Calu3 (cell line): ENCODE data around the gene CPEB4. TPM values are rescaled to one million over a fixed set of nuclear protein-coding genes. Genes with fewer than 3 reads are reported as not detected.

Experiments used
- BruUV-seq: library from RNA; stranded (reverse); fragments of 400-500 nt; replicated peaks from 2 replicates; lab custom pipeline; 2021; lab: Mats Ljungman, UMichigan
- CTCF ChIA-PET: fragments of 300-600 bp; sonication (Branson Sonifier 250); formaldehyde crosslinking; loops from one replicate; lab custom pipeline; 2022; ENCODE audit warnings: antibody characterized with exemption; lab: Charles Lee
- DNase-seq: peaks from one replicate; pipeline ENCODE4 v3.0.0; 2022
- H3K27ac Mint-ChIP-seq: one replicate; pipeline ENCODE4 v1.8.0; 2022; ENCODE audit warnings: mixed read lengths; ENCODE audit not compliant: unreplicated experiment
- H3K27me3 Mint-ChIP-seq: one replicate; pipeline ENCODE4 v1.8.0; 2022; ENCODE audit warnings: mixed read lengths; ENCODE audit not compliant: unreplicated experiment
- H3K36me3 Mint-ChIP-seq: one replicate; pipeline ENCODE4 v1.8.0; 2022; ENCODE audit warnings: mild to moderate bottlenecking, moderate library complexity, mixed read lengths; ENCODE audit not compliant: insufficient read depth, unreplicated experiment
- H3K4me1 Mint-ChIP-seq: one replicate; pipeline ENCODE4 v1.8.0; 2022; ENCODE audit warnings: mild to moderate bottlenecking, low read depth, mixed read lengths; ENCODE audit not compliant: unreplicated experiment
- H3K4me3 Mint-ChIP-seq: one replicate; pipeline ENCODE4 v1.8.0; 2022; ENCODE audit warnings: mild to moderate bottlenecking, low read depth, moderate library complexity, mixed read lengths; ENCODE audit not compliant: unreplicated experiment
- H3K9me3 Mint-ChIP-seq: one replicate; pipeline ENCODE4 v1.8.0; 2022; ENCODE audit warnings: low read depth, mixed read lengths; ENCODE audit not compliant: unreplicated experiment
- intact Hi-C: fragments of 100-400 bp; cut with micrococcal nuclease; formaldehyde crosslinking; loops from one replicate; pipeline ENCODE4 v1.10.0; 2022; ENCODE audit not compliant: unreplicated experiment
- total RNA-seq: library from RNA; stranded (reverse); gene quantifications from 2 replicates; pipeline ENCODE4 v1.2.3, GENCODE V29; 2022
- TF ChIP-seq, protein P1 (sequence below): fragments of 200-600 bp; IDR thresholded peaks from one replicate; pipeline ENCODE4 v1.8.0; 2022; ENCODE audit warnings: antibody characterized with exemption; ENCODE audit not compliant: unreplicated experiment

Gene CPEB4
- total RNA-seq, 1 experiment from 2014 or later, result 30.8 TPM

DNA sequence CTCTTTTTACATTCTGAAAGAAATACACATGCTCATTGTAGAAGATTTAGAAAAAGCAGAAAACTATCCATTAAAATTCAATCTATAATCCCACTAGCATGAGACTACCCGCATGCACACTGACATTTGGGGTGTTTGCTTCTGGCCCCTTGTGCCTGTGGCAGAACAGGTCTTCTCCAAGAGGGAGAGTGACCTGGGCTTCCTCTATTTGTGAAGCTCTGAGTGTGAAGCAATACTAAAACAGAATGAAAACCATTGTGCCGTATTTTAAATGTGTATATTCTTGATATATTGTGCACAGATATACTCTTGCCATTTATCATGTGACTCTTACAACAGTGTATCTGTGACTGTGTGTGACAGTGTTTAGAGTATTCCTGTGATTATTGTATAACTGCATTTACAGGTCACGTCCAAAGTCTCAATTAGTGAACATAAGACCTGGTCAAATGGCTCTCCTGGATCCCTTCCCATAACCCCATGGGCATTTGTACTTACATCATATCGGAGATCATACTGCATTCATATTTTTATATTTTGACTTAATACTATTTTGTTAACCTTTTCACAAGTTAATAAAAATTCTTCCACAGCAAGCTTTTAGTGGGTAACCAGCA lies 14.7 kb upstream of the CPEB4 start:
- intact Hi-C loops, result no loop called here
- TF ChIP-seq, protein P1, sequence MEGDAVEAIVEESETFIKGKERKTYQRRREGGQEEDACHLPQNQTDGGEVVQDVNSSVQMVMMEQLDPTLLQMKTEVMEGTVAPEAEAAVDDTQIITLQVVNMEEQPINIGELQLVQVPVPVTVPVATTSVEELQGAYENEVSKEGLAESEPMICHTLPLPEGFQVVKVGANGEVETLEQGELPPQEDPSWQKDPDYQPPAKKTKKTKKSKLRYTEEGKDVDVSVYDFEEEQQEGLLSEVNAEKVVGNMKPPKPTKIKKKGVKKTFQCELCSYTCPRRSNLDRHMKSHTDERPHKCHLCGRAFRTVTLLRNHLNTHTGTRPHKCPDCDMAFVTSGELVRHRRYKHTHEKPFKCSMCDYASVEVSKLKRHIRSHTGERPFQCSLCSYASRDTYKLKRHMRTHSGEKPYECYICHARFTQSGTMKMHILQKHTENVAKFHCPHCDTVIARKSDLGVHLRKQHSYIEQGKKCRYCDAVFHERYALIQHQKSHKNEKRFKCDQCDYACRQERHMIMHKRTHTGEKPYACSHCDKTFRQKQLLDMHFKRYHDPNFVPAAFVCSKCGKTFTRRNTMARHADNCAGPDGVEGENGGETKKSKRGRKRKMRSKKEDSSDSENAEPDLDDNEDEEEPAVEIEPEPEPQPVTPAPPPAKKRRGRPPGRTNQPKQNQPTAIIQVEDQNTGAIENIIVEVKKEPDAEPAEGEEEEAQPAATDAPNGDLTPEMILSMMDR, result no peak
- Mint-ChIP-seq H3K4me3 (no peak overlapping the region), H3K27ac (no peak overlapping the region), H3K27me3 (no peaks in the 10 kb centered on the region), H3K9me3 (no peaks in the 10 kb centered on the region), H3K4me1 (peaks cover 10% of the 10 kb centered on the region), H3K36me3 (no peaks in the 10 kb centered on the region)
- CTCF ChIA-PET, result interaction anchor here (0.6 kb wide), 1 partner anchor 1933 kb away, joined by 4 read pairs; no protein-coding TSS in a partner anchor
- no peak for DNase-seq
- no TSS peak for BruUV-seq

DNA sequence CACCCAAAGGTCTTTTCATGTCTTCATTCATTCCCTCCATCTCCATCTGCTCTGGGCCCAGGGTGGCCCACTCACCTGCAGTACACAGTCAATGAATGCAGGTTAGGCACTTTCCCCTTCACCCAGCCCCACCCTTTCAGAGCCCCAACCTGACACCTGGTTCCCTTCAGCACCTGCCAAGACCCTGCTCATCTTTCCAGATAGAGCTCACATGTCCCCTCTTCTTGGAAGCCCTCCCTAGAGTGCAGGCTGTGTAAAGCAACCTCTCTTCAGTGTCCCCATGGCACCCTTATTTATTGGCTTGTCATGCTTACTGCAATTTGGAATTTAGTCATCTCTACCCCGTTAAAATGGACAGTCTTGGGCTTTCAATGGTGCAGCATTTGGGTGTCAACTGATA lies 13.0 kb upstream of the CPEB4 start:
- Mint-ChIP-seq H3K36me3 (no peaks in the 10 kb centered on the region), H3K4me1 (no peaks in the 10 kb centered on the region)
- CTCF ChIA-PET, result no interaction called here

DNA sequence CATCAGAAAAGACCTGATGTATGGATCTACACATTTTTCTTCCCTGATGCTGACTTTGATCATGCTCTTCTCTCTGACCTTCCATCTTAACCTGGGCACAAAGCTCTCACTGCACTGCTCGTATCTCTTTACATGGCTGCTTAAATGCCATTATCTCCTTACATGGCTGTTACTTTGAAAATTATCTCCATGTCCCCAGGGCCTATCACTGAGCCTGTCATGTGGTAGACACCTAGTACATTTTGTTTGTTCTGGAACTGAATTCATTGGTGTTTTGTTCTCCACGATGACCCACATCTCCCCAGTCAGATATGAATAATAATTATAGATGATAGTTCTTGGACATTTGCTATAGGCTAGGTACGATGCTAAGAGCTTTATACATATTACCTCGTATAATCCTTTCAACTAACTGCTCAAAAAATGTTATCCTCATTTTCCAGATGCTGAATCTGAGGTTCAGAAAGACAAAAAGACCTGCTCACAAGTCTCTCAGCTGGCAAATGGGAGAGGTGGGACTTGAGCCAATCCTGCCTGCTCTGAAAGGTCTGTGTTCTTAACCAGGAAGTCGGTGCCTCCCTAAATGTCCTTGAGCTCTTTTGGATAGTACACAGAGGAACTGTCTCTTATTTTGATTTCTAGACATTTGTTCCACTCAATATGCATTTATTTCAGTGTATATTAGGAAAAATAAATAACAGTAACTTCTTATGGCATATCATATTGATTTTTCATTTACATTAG lies 9.8 kb upstream of the CPEB4 start:
- DNase-seq, result no peak
- Mint-ChIP-seq H3K36me3 (no peaks in the 10 kb centered on the region), H3K9me3 (peaks cover 3% of the 10 kb centered on the region), H3K4me3 (no peak overlapping the region), H3K4me1 (no peaks in the 10 kb centered on the region), H3K27ac (no peak overlapping the region), H3K27me3 (no peaks in the 10 kb centered on the region)
- BruUV-seq, result no TSS peak
- intact Hi-C loops, result no loop called here
- TF ChIP-seq, protein P1, result no peak
- CTCF ChIA-PET, result interaction anchor here (1.5 kb wide), 1 partner anchor 10 kb away, joined by 6 read pairs; no protein-coding TSS in a partner anchor

More for the DNA sequence above, 13.0 kb upstream of the CPEB4 start:
- no peak for DNase-seq
- intact Hi-C loops, result no loop called here
- no peak overlapping the region for H3K27ac Mint-ChIP-seq
- H3K9me3 Mint-ChIP-seq, result no peaks in the 10 kb centered on the region
- H3K27me3 Mint-ChIP-seq, result no peaks in the 10 kb centered on the region
- TF ChIP-seq, protein P1, result no peak
- BruUV-seq, result no TSS peak
- H3K4me3 Mint-ChIP-seq, result no peak overlapping the region

DNA sequence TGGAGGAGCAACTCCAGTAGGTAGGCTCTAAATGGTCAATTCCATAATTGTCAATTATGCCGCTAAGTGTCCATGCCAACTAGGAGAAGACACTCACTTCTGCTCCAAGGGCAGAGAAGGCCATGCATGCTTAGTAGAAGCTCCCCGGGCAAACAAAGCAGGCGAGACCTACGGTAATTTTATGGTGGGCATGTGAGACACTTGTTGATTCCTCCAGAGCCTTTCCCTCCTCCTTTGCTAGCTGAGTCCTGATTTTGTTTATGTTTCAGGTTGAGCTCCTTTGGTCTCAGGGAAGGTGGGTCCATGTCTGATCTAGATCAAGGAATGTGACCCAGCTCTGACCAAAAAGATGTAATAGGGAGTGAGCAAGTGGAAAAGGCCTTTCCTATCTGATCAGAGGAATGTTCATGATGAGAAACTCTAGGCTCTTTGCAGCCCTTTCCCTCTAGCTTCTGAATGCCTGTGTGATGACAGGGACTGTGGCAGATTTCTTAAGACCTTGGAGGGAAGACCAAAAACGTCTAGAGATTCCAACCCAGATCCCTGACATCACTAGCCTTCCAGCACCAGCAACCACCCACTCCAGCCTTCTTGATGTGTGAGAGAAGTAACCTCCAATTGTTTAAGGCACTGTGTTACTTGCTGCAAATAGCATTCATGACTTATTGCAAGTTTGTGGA lies 7.7 kb upstream of the CPEB4 start:
- H3K36me3 Mint-ChIP-seq, result no peaks in the 10 kb centered on the region
- BruUV-seq, result no TSS peak
- H3K27ac Mint-ChIP-seq, result no peak overlapping the region
- TF ChIP-seq, protein P1, result no peak
- no peak overlapping the region for H3K4me3 Mint-ChIP-seq
- no peak for DNase-seq
- peaks cover 3% of the 10 kb centered on the region for H3K9me3 Mint-ChIP-seq
- CTCF ChIA-PET, result interaction anchor here (1.0 kb wide), 1 partner anchor 8 kb away, joined by 3 read pairs; the partner anchor contains the start of gene CPEB4
- intact Hi-C loops, result no loop called here
- H3K27me3 Mint-ChIP-seq, result no peaks in the 10 kb centered on the region
- peaks cover 14% of the 10 kb centered on the region for H3K4me1 Mint-ChIP-seq
